CD14-positive monocyte (primary cell): ENCODE measurements around the gene WDR43. TPM values are rescaled to one million over a fixed set of nuclear protein-coding genes. Genes with fewer than 3 reads are reported as not detected.

ENCODE experiments used
- DNase-seq, 3 donors: peaks; one replicate each; pipeline ENCODE4 v3.0.0-alpha.2; 2011 to 2022
- H2AFZ ChIP-seq: 2 replicates; pipeline ENCODE4 v1.6.0; 2012; ENCODE audit warnings: mild to moderate bottlenecking, low read depth, low read length, inconsistent platforms; ENCODE audit not compliant: insufficient read depth, poor library complexity, severe bottlenecking
- H3K27ac ChIP-seq, 2 donors: 1 replicate in 1 of 2; 2 replicates in 1 of 2; pipeline ENCODE4 v1.5.1; 2012 to 2013; ENCODE audit warnings: low read length in 2 of 2, control low read depth in 1 of 2, inconsistent platforms in 1 of 2, low read depth in 1 of 2, mild to moderate bottlenecking in 1 of 2
- H3K27me3 ChIP-seq, 2 donors: one replicate each; pipeline versions ENCODE4 v1.6.0 to v1.6.1; 2011 to 2013; ENCODE audit warnings: low read length in 2 of 2; ENCODE audit not compliant: control insufficient read depth in 2 of 2, insufficient read depth in 2 of 2
- H3K36me3 ChIP-seq, 2 donors: replicated peaks in 1 of 2; 1 replicate in 1 of 2; 2 replicates in 1 of 2; pipeline versions ENCODE4 v1.5.1 to v1.6.1; 2012 to 2013; ENCODE audit warnings: low read length in 2 of 2, control low read depth in 1 of 2, inconsistent platforms in 1 of 2, mild to moderate bottlenecking in 1 of 2; ENCODE audit not compliant: insufficient read depth in 2 of 2, control insufficient read depth in 1 of 2
- H3K4me1 ChIP-seq, 2 donors: 1 replicate in 1 of 2; 2 replicates in 1 of 2; pipeline versions ENCODE4 v1.5.1 to v1.6.1; 2012 to 2013; ENCODE audit warnings: low read length in 2 of 2, control low read depth in 1 of 2, inconsistent platforms in 1 of 2, mild to moderate bottlenecking in 1 of 2, moderate library complexity in 1 of 2; ENCODE audit not compliant: insufficient read depth in 2 of 2, control insufficient read depth in 1 of 2
- H3K4me2 ChIP-seq: replicated peaks from 2 replicates; pipeline ENCODE3; 2012; ENCODE audit warnings: low read length, moderate library complexity, mild to moderate bottlenecking; ENCODE audit not compliant: poor library complexity, severe bottlenecking; ENCODE audit errors: extremely low read depth
- H3K4me3 ChIP-seq, 3 experiments: fragments of 200-600 bp in 1 of 3; sonication (generic) in 1 of 3; replicated peaks in 1 of 3; 1 replicate in 2 of 3; 2 replicates in 1 of 3; pipeline ENCODE4 v1.5.1; 2011 to 2013; ENCODE audit warnings: low read length in 3 of 3, mild to moderate bottlenecking in 3 of 3, control low read depth in 2 of 3, low read depth in 2 of 3, inconsistent platforms in 1 of 3, moderate library complexity in 1 of 3
- H3K79me2 ChIP-seq: 2 replicates; pipeline ENCODE4 v1.6.0; 2012; ENCODE audit warnings: mild to moderate bottlenecking, control low read depth, inconsistent platforms, low read length, moderate library complexity; ENCODE audit not compliant: insufficient read depth
- H3K9ac ChIP-seq: 2 replicates; pipeline ENCODE4 v1.6.0; 2017; ENCODE audit warnings: low read length, mild to moderate bottlenecking; ENCODE audit not compliant: insufficient read depth, poor library complexity, severe bottlenecking
- H3K9me3 ChIP-seq, 2 donors: replicated peaks in 1 of 2; 1 replicate in 1 of 2; 2 replicates in 1 of 2; pipeline versions ENCODE4 v1.5.1 to v1.6.1; 2012 to 2013; ENCODE audit warnings: low read length in 2 of 2, control low read depth in 1 of 2; ENCODE audit not compliant: control insufficient read depth in 1 of 2, insufficient read depth in 1 of 2
- H4K20me1 ChIP-seq: 2 replicates; pipeline ENCODE4 v1.6.0; 2012; ENCODE audit warnings: mild to moderate bottlenecking, low read length, control low read depth, moderate library complexity; ENCODE audit not compliant: insufficient read depth
- H3K27ac Mint-ChIP-seq, 7 donors: one replicate each; pipeline ENCODE4 v1.8.0; 2020; ENCODE audit warnings: mild to moderate bottlenecking in 7 of 7, mixed read lengths in 7 of 7, moderate library complexity in 6 of 7, inconsistent platforms in 2 of 7
- H3K27me3 Mint-ChIP-seq, 3 donors: one replicate each; pipeline ENCODE4 v1.8.0; 2021 to 2022; ENCODE audit warnings: low read depth in 3 of 3, mild to moderate bottlenecking in 3 of 3, mixed read lengths in 3 of 3, moderate library complexity in 3 of 3, inconsistent platforms in 1 of 3
- H3K36me3 Mint-ChIP-seq, 2 donors: one replicate each; pipeline ENCODE4 v1.8.0; 2020; ENCODE audit warnings: mixed read lengths in 2 of 2, inconsistent platforms in 1 of 2, mild to moderate bottlenecking in 1 of 2
- H3K4me1 Mint-ChIP-seq: one replicate; pipeline ENCODE4 v1.8.0; 2020; ENCODE audit warnings: mild to moderate bottlenecking, mixed read lengths
- H3K4me3 Mint-ChIP-seq, 2 donors: one replicate each; pipeline ENCODE4 v1.8.0; 2020; ENCODE audit warnings: mild to moderate bottlenecking in 2 of 2, mixed read lengths in 2 of 2, moderate library complexity in 1 of 2
- H3K9me3 Mint-ChIP-seq, 7 donors: one replicate each; pipeline ENCODE4 v1.8.0; 2020 to 2022; ENCODE audit warnings: mixed read lengths in 7 of 7, mild to moderate bottlenecking in 6 of 7, moderate library complexity in 6 of 7, inconsistent platforms in 2 of 7
- CTCF ChIP-seq: fragments of 200-600 bp; IDR thresholded peaks from one replicate; pipeline ENCODE4 v1.8.0; 2022; ENCODE audit warnings: antibody characterized with exemption, mild to moderate bottlenecking
- WGBS: methylation state at CpG from one replicate; pipeline ENCODE4 v1.1.5; 2013; ENCODE audit warnings: missing lambda C conversion rate; ENCODE audit not compliant: insufficient coverage; 5-methylcytosine and 5-hydroxymethylcytosine counted together
- intact Hi-C, 2 donors: fragments of 100-400 bp; cut with micrococcal nuclease; formaldehyde crosslinking; loops; one replicate each; pipeline versions ENCODE4 v1.15.0 to v1.15.1; 2023
- polyA plus RNA-seq, 3 donors: library from polyadenylated mRNA; depleted of rRNA in 1 of 3; unstranded in 2 of 3; stranded (reverse) in 1 of 3; fragments of 300-500 nt in 2 of 3; fragments of >200 nt in 1 of 3; fragmentation: Illumina TruSeq in 2 of 3; gene quantifications; 1 replicate in 2 of 3; 2 replicates in 1 of 3; pipeline ENCODE4 v1.2.3, GENCODE V29; 2012 to 2021

Gene WDR43
- polyA plus RNA-seq, 3 donors: 12.2 to 19.2 (median 16.1) TPM

GRCh38 chr2:28915939-28916338, 21.5 kb downstream of the WDR43 start:
- H4K20me1 ChIP-seq: peaks cover 6% of the 10 kb centered on the region
- Mint-ChIP-seq H3K27ac (no peak overlapping the region), H3K9me3 (no peaks in the 10 kb centered on the region), H3K36me3 (peaks cover 52 to 82% of the 10 kb centered on the region in 2 donors), H3K4me1 (no peaks in the 10 kb centered on the region), H3K27me3 (no peaks in the 10 kb centered on the region), H3K4me3 (no peak overlapping the region)
- H3K79me2 ChIP-seq: peaks cover 24% of the 10 kb centered on the region
- no CpG with 5 or more reads among the region's 1 CpG for whole genome bisulfite sequencing
- H3K4me3 ChIP-seq: no peak overlapping the region
- DNase-seq: no peak
- H3K9ac ChIP-seq: no peak overlapping the region
- TF ChIP-seq CTCF: no peak
- intact Hi-C loops: no loop called here
- H3K27ac ChIP-seq: peak overlapping the region in 1 of 2 donors; percentile 11
- no peak overlapping the region for H3K4me2 ChIP-seq
- no peak overlapping the region for H2AFZ ChIP-seq
- H3K27me3 ChIP-seq: no peaks in the 10 kb centered on the region
- H3K9me3 ChIP-seq: no peaks in the 10 kb centered on the region
- peaks cover 64 to 91% of the 10 kb centered on the region in 2 donors for H3K36me3 ChIP-seq
- H3K4me1 ChIP-seq: no peaks in the 10 kb centered on the region

GRCh38 chr2:28926847-28927246, 32.4 kb downstream of the WDR43 start:
- H3K4me1 Mint-ChIP-seq: no peaks in the 10 kb centered on the region
- H3K9me3 ChIP-seq: no peaks in the 10 kb centered on the region
- H3K27ac Mint-ChIP-seq: no peak overlapping the region
- no peak overlapping the region for H3K4me3 Mint-ChIP-seq
- H3K27me3 Mint-ChIP-seq: no peaks in the 10 kb centered on the region
- H2AFZ ChIP-seq: no peak overlapping the region
- no peak overlapping the region for H3K4me3 ChIP-seq
- intact Hi-C loops: no loop called here
- 40% methylated on average over 1 of the region's 4 CpGs for WGBS
- peaks cover 8% of the 10 kb centered on the region for H3K79me2 ChIP-seq
- peaks cover 90 to 96% of the 10 kb centered on the region in 2 donors for H3K36me3 Mint-ChIP-seq
- H3K4me2 ChIP-seq: no peak overlapping the region
- no peak overlapping the region for H3K27ac ChIP-seq
- no peak for TF ChIP-seq CTCF
- no peaks in the 10 kb centered on the region for H4K20me1 ChIP-seq
- H3K27me3 ChIP-seq: no peaks in the 10 kb centered on the region
- H3K9ac ChIP-seq: no peak overlapping the region
- H3K9me3 Mint-ChIP-seq: no peaks in the 10 kb centered on the region
- peaks cover 93 to 100% of the 10 kb centered on the region in 2 donors for H3K36me3 ChIP-seq
- DNase-seq: no peak
- H3K4me1 ChIP-seq: no peaks in the 10 kb centered on the region
